KMS-11 (cell line): ENCODE measurements around the gene SORCS1.

Experiments
- H2AFZ ChIP-seq: fragments of 200-600 bp; sonication (generic); 2 replicates; pipeline ENCODE4 v1.6.1; 2016; ENCODE audit warnings: antibody characterized with exemption, mixed run types, low read depth
- H3K27ac ChIP-seq: fragments of 200-600 bp; sonication (generic); 2 replicates; pipeline ENCODE4 v1.6.1; 2016; ENCODE audit warnings: mild to moderate bottlenecking, mixed run types
- H3K27me3 ChIP-seq: fragments of 200-600 bp; sonication (generic); 2 replicates; pipeline ENCODE4 v1.6.1; 2017; ENCODE audit warnings: mild to moderate bottlenecking, low read depth, mixed run types, moderate library complexity; ENCODE audit not compliant: insufficient read depth
- H3K36me3 ChIP-seq: fragments of 200-600 bp; sonication (generic); 2 replicates; pipeline ENCODE4 v1.6.1; 2017; ENCODE audit warnings: mild to moderate bottlenecking, mixed run types; ENCODE audit not compliant: insufficient read depth
- H3K4me1 ChIP-seq: fragments of 200-600 bp; sonication (generic); 2 replicates; pipeline ENCODE4 v1.6.1; 2016; ENCODE audit warnings: mild to moderate bottlenecking, low read depth, mixed run types; ENCODE audit not compliant: poor library complexity, severe bottlenecking
- H3K4me2 ChIP-seq: fragments of 200-600 bp; sonication (generic); 2 replicates; pipeline ENCODE4 v1.7.0; 2016; ENCODE audit warnings: mild to moderate bottlenecking, mixed run types
- H3K4me3 ChIP-seq: fragments of 200-600 bp; sonication (generic); IDR thresholded peaks from 2 replicates; pipeline ENCODE4 v1.6.1; 2017; ENCODE audit warnings: low read depth, low read length, mixed read lengths; ENCODE audit not compliant: insufficient read depth
- H3K79me2 ChIP-seq: fragments of 200-600 bp; sonication (generic); 2 replicates; pipeline ENCODE4 v1.6.1; 2016; ENCODE audit warnings: low read depth, mixed run types; ENCODE audit not compliant: insufficient read depth
- H3K9ac ChIP-seq: fragments of 200-600 bp; sonication (generic); 2 replicates; pipeline ENCODE4 v1.6.1; 2016; ENCODE audit warnings: mild to moderate bottlenecking, mixed run types
- H4K20me1 ChIP-seq: fragments of 200-600 bp; sonication (generic); 2 replicates; pipeline ENCODE4 v1.6.1; 2016; ENCODE audit warnings: mild to moderate bottlenecking, mixed run types; ENCODE audit not compliant: insufficient read depth
- TF ChIP-seq, protein P1 (sequence below): fragments of 200-600 bp; sonication (generic); conservative IDR thresholded peaks from 2 replicates; pipeline ENCODE4 v1.6.1; 2017; ENCODE audit warnings: low read depth, mild to moderate bottlenecking, antibody characterized with exemption, low read length, moderate library complexity, mixed read lengths

Gene SORCS1

DNA sequence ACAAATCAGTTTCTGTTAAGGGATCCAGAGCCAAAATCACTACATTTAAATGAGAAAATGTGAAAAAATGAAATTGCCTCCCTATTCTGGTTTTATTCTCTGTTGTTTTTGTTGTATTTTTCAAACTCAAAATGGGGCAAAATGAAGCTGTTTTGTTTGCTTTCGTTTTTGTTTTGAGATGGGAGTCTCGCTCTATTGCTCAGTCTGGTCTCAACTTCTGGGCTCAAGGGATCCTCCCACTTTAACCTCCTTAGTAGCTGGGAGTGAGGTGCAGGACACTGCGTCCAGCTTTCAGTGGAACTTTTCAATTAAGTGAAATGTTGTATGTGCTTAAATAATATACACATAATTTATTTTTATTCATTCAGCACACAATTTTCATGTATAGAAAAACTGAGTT is 205.0 kb downstream of the SORCS1 start:
- H3K27ac ChIP-seq = no peak overlapping the region

DNA sequence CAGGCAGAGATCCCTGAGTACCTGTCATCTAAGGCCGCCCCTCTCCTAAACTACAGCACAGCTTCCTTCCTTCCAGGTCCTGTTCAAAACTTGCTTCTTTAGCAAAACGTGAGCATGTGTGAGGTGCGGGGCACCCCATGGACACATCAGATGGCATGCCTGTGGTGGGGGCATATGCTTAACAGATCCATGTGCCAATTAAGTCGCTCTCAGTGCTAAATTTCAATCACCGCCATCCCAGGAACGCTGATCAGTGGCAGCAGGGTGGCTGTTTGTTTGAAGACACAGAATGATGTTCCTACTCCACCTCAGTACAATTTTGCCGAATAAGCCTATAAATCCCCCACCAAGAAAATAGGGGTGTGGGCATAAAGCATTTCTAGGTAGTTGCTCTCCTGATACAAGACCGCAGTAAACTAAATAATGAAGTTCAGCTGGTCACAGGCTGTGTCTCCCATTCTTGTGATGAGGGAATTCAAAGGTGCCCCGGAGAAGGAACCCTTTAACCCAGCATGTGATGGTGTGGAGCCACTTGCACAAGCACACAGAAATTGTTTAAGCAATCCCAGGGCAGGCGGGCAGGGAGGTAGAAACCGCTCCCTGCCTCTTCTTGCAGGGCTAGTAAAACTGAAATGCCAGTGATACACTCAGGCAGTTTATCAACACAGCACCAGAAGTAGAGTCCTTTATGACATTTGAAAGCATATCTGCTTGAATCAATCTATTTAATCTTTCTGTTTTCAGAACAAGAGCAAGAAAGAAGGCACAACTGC is 205.7 kb downstream of the SORCS1 start:
- H3K4me2 ChIP-seq = no peak overlapping the region
- TF ChIP-seq, protein P1, sequence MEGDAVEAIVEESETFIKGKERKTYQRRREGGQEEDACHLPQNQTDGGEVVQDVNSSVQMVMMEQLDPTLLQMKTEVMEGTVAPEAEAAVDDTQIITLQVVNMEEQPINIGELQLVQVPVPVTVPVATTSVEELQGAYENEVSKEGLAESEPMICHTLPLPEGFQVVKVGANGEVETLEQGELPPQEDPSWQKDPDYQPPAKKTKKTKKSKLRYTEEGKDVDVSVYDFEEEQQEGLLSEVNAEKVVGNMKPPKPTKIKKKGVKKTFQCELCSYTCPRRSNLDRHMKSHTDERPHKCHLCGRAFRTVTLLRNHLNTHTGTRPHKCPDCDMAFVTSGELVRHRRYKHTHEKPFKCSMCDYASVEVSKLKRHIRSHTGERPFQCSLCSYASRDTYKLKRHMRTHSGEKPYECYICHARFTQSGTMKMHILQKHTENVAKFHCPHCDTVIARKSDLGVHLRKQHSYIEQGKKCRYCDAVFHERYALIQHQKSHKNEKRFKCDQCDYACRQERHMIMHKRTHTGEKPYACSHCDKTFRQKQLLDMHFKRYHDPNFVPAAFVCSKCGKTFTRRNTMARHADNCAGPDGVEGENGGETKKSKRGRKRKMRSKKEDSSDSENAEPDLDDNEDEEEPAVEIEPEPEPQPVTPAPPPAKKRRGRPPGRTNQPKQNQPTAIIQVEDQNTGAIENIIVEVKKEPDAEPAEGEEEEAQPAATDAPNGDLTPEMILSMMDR = no peak
- H2AFZ ChIP-seq = no peak overlapping the region
- H3K36me3 ChIP-seq = no peaks in the 10 kb centered on the region
- no peak overlapping the region for H3K9ac ChIP-seq
- H3K4me1 ChIP-seq = no peaks in the 10 kb centered on the region
- no peaks in the 10 kb centered on the region for H3K79me2 ChIP-seq
- H3K27me3 ChIP-seq = no peaks in the 10 kb centered on the region
- H4K20me1 ChIP-seq = no peaks in the 10 kb centered on the region
- no peak overlapping the region for H3K27ac ChIP-seq
- H3K4me3 ChIP-seq = no peak overlapping the region

More for the DNA sequence above, 205.0 kb downstream of the SORCS1 start:
- H4K20me1 ChIP-seq = no peaks in the 10 kb centered on the region
- no peaks in the 10 kb centered on the region for H3K27me3 ChIP-seq
- H2AFZ ChIP-seq = no peak overlapping the region
- no peaks in the 10 kb centered on the region for H3K4me1 ChIP-seq
- no peak overlapping the region for H3K4me2 ChIP-seq
- no peak overlapping the region for H3K4me3 ChIP-seq
- no peaks in the 10 kb centered on the region for H3K79me2 ChIP-seq
- TF ChIP-seq, protein P1 = no peak
- H3K9ac ChIP-seq = no peak overlapping the region
- no peaks in the 10 kb centered on the region for H3K36me3 ChIP-seq

DNA sequence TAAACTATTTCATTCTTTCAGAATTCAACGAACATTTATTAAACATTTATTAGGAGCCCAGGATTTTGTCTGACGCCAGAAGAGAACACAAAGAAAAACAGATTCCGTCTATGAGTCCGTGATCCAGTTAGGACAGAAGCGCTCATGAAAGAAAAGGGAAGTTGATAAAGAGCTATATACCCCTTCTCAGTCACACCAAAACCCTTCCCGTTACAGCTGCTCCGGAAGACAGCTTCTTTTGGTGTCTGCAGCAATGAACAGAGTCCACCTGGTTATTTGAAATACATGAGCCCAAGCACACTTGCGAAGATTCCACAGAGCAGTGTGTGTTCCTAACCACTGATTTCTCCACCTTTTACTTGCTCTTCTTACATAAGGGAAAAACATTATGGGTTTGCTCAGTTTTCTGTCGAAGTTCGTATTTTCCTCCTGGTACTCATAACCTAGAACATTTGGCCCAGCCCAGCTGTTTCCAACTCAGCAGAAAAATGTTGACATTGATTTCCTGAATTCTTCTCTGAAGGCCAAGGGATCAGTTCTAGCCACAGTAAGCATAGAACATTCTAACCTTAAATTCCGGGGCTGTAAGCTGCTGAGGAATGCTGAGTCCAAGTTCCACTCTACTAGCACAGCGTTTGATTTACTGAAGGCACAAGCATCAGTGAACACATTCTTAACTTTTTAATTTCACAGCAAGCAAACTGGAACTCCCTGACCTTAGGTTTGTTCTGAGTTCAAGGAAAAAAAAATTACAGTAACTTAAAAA is 206.5 kb downstream of the SORCS1 start:
- H3K4me3 ChIP-seq = no peak overlapping the region
- H3K79me2 ChIP-seq = no peaks in the 10 kb centered on the region
- no peaks in the 10 kb centered on the region for H3K4me1 ChIP-seq
- no peaks in the 10 kb centered on the region for H3K36me3 ChIP-seq
- H3K4me2 ChIP-seq = no peak overlapping the region
- H3K9ac ChIP-seq = no peak overlapping the region
- H3K27ac ChIP-seq = no peak overlapping the region
- H4K20me1 ChIP-seq = no peaks in the 10 kb centered on the region
- no peaks in the 10 kb centered on the region for H3K27me3 ChIP-seq
- TF ChIP-seq, protein P1 = no peak
- H2AFZ ChIP-seq = no peak overlapping the region

DNA sequence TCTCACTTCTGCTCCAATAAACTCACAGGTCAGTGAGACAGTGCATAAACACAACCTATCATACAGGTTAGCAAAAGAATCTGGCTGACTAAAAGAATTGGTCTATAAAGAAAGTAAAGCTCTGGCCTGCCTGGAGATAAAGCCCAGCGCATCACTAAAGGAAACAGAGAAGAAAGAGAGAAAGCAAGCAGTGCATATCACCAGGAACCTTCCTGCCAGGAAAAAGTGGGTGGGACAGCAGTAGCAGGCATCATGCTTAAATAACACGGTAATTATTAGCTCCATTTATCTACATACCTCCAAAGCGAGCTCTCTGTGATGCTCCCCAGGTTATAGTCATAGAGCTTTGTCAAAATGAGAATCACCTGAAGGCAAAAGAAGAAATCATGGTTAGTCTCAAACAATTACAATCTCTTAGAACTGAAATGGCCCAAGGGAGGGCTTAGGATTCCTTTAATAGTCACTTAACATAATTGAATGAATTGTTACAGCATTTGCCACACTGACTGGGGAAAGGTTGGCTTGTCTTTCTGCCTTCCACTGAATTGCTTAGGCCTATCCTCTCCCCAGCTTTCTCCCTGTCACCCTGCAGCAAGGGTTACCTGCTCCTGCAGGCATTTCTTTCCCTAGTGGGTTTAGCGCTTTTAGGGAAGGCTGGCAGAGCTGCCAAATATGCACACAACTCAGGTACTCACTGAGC is 208.1 kb downstream of the SORCS1 start:
- no peaks in the 10 kb centered on the region for H3K79me2 ChIP-seq
- no peak overlapping the region for H3K4me2 ChIP-seq
- H3K4me3 ChIP-seq = no peak overlapping the region
- H3K27ac ChIP-seq = no peak overlapping the region
- H3K36me3 ChIP-seq = no peaks in the 10 kb centered on the region
- H2AFZ ChIP-seq = no peak overlapping the region
- TF ChIP-seq, protein P1 = no peak
- no peaks in the 10 kb centered on the region for H3K27me3 ChIP-seq
- no peaks in the 10 kb centered on the region for H3K4me1 ChIP-seq
- no peak overlapping the region for H3K9ac ChIP-seq
- no peaks in the 10 kb centered on the region for H4K20me1 ChIP-seq
